Right lobe of liver (tissue), 4 donors: Measurements from ENCODE around the gene MYOF.

Source experiments
- POLR2A ChIP-seq: fragments of 450-650 bp; IDR thresholded peaks from one replicate; pipeline ENCODE4 v1.6.1; 2017; ENCODE audit warnings: antibody characterized with exemption, mild to moderate bottlenecking
- TF ChIP-seq, protein P1 (sequence below), 4 donors: fragments of 200-600 bp in 3 of 4; fragments of 450-650 bp in 1 of 4; IDR thresholded peaks; one replicate each; pipeline versions ENCODE4 v1.5.1 to v1.8.0; 2016 to 2022; ENCODE audit warnings: antibody characterized with exemption in 4 of 4, mild to moderate bottlenecking in 2 of 4
- donor health status: DM: no; HTN: no; CAD: no.
- donor health status: DM: no; HTN: no; CAD: no.
- donor health status: DM: no; HTN: yes; CAD: no.

DNA sequence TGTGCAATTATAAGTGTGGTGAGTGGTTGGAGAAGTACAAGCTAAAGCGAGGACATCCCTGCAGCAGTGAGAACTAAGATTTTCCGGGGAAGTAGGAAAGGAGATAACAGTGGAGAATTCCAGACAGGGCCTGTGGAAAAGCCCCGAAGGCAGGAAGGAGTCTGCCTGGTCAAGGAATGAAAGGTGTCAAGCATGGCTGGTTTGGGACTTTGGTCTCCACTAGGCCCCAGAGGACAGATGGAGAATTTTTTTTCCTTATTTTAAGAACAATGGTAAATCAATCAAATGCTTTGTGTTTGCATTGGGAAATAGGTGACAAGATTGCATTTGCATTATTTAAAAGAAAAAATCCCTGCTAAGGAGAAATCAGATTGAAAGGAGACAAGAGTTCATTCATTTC is 11.0 kb upstream of the MYOF start:
- TF ChIP-seq, protein P1, sequence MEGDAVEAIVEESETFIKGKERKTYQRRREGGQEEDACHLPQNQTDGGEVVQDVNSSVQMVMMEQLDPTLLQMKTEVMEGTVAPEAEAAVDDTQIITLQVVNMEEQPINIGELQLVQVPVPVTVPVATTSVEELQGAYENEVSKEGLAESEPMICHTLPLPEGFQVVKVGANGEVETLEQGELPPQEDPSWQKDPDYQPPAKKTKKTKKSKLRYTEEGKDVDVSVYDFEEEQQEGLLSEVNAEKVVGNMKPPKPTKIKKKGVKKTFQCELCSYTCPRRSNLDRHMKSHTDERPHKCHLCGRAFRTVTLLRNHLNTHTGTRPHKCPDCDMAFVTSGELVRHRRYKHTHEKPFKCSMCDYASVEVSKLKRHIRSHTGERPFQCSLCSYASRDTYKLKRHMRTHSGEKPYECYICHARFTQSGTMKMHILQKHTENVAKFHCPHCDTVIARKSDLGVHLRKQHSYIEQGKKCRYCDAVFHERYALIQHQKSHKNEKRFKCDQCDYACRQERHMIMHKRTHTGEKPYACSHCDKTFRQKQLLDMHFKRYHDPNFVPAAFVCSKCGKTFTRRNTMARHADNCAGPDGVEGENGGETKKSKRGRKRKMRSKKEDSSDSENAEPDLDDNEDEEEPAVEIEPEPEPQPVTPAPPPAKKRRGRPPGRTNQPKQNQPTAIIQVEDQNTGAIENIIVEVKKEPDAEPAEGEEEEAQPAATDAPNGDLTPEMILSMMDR (IDR thresholded peaks at IDR 0.05) = no peak
- no peak for TF ChIP-seq POLR2A
